Adipocyte (in vitro differentiated cells): ENCODE results near the gene PDCD7.

ENCODE experiments used
- DNase-seq: peaks from one replicate; pipeline ENCODE4 v3.0.0-alpha.2; 2015; ENCODE audit warnings: low read depth
- H3K27me3 ChIP-seq: replicated peaks from 2 replicates; pipeline ENCODE4 v1.7.0; 2013; ENCODE audit warnings: mild to moderate bottlenecking, low read length, moderate library complexity; ENCODE audit not compliant: control insufficient read depth, insufficient read depth
- H3K36me3 ChIP-seq: 2 replicates; pipeline ENCODE4 v1.7.0; 2013; ENCODE audit warnings: low read length, mild to moderate bottlenecking, moderate library complexity; ENCODE audit not compliant: control insufficient read depth, insufficient read depth, severe bottlenecking
- H3K4me1 ChIP-seq: 2 replicates; pipeline ENCODE4 v1.7.0; 2013; ENCODE audit warnings: mild to moderate bottlenecking, low read length, moderate library complexity; ENCODE audit not compliant: control insufficient read depth, insufficient read depth
- H3K4me3 ChIP-seq: 2 replicates; pipeline ENCODE4 v1.7.0; 2013; ENCODE audit warnings: mild to moderate bottlenecking, low read length, moderate library complexity
- H3K9ac ChIP-seq: 2 replicates; pipeline ENCODE4 v1.7.0; 2013; ENCODE audit warnings: mild to moderate bottlenecking, low read length, moderate library complexity
- H3K9me3 ChIP-seq: 2 replicates; pipeline ENCODE4 v1.7.0; 2013; ENCODE audit warnings: mild to moderate bottlenecking, low read length, moderate library complexity; ENCODE audit not compliant: control insufficient read depth

The PDCD7 gene

DNA sequence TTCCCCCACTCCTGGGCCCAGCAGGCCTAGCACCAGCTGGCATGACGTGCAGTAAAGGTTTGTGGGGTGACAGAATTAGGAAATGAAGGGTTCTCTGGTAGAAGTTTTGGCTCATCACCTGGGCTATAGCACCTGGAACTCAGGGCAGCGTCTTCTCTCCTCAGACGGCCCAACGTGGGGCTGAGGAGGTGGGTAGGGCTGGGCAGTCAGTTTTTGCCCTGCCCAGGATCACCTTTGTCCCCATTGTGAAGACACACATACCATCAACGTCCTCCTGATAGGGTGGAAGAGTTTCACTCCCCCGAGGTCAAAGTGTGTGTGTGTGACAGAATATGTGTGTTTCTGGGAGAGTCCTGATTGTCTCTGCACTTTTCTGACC lies 45.0 kb downstream of the PDCD7 start:
- Histone ChIP-seq H3K4me1 (peaks cover 43% of the 10 kb centered on the region), H3K27me3 (peaks cover 24% of the 10 kb centered on the region), H3K4me3 (no peak overlapping the region), H3K9me3 (no peaks in the 10 kb centered on the region), H3K36me3 (no peaks in the 10 kb centered on the region), H3K9ac (no peak overlapping the region)
- DNase-seq: no peak

DNA sequence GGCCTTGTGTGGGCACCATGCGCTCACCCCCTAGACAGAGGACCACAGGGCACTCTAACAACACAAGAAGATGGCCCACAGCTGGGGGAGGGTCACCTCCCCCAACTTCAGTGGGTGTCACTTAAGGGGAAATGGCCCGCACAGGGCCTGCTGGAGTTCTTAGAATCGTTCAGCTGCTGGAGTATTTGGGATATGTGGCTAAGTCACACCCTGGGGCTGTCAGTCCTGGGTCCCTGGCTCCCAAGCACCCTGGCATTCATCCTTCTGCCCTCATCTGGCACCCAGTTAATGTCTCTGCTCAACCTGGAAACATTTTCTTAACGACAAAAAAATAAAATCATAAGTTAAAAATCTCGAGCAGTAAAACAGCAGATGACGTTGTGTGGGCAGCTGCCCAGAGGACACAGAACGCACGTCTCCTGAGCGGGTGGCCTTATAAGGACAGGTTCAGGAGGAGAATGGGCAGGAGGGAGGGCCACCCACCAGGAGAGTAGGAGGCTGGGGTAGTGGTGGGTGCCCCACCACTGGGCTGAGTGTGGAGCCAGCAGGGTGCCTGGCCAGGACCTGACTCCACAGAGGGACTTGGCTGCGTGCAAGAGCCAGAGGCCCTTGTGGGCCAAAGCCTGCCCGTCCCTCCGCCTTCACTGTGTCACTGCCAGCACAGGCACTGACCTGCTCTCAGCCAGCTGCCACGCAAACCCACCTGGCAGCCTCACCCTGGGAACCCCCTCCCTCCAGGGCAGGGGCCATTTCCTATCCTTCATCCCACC lies 45.5 kb downstream of the PDCD7 start:
- peaks cover 29% of the 10 kb centered on the region for H3K27me3 ChIP-seq
- no peak for DNase-seq

DNA sequence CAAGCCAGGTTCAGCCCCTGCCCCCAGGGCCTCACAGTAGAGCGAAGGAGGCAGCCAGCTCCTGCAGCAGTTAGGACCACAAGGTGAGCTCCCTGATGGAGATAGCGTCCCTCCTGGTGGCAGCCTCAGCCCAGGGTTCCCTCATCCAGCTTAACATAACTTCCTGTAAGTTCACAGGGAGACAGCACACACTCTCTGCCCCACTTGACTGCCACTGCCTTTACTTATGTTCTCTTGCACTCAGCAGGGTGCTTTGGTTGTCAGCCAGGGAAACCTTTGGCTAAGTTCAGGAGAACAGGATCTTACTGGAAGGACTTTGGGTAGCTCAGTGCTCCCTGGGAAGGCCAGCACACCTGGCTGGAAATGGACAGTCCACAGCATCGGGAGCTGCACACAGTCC lies 46.2 kb downstream of the PDCD7 start:
- no peaks in the 10 kb centered on the region for H3K9me3 ChIP-seq
- DNase-seq: no peak
- no peaks in the 10 kb centered on the region for H3K36me3 ChIP-seq
- peaks cover 40% of the 10 kb centered on the region for H3K4me1 ChIP-seq
- no peak overlapping the region for H3K9ac ChIP-seq
- no peak overlapping the region for H3K4me3 ChIP-seq
- H3K27me3 ChIP-seq: peaks cover 33% of the 10 kb centered on the region

More for the DNA sequence above, 45.5 kb downstream of the PDCD7 start:
- Histone ChIP-seq H3K4me3 (no peak overlapping the region), H3K9ac (no peak overlapping the region), H3K9me3 (no peaks in the 10 kb centered on the region), H3K36me3 (no peaks in the 10 kb centered on the region), H3K4me1 (peaks cover 43% of the 10 kb centered on the region)

DNA sequence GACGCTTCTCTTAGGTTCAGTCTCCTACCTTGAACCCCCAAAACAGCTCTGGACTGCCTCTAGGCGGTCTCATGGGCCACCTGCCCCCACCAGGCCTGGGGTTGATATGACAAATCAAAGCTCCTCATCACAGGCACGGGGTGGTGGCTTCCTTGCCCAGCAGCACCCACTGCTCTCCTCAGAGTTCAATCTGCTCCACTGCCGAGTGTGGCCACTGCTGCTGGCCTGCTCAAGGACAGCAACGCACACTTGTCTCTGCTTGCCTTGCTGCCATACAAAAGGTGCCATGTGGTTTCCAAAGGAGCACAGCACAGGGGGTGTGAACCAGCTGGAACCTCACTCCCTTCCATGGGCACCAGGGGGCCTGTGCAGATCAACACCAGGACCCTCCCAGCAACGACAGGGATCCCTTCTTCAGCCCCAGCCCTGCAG lies 46.9 kb downstream of the PDCD7 start:
- Histone ChIP-seq H3K9me3 (no peaks in the 10 kb centered on the region), H3K9ac (no peak overlapping the region), H3K4me1 (peaks cover 33% of the 10 kb centered on the region), H3K4me3 (no peak overlapping the region), H3K27me3 (peaks cover 33% of the 10 kb centered on the region), H3K36me3 (no peaks in the 10 kb centered on the region)
- DNase-seq: no peak

DNA sequence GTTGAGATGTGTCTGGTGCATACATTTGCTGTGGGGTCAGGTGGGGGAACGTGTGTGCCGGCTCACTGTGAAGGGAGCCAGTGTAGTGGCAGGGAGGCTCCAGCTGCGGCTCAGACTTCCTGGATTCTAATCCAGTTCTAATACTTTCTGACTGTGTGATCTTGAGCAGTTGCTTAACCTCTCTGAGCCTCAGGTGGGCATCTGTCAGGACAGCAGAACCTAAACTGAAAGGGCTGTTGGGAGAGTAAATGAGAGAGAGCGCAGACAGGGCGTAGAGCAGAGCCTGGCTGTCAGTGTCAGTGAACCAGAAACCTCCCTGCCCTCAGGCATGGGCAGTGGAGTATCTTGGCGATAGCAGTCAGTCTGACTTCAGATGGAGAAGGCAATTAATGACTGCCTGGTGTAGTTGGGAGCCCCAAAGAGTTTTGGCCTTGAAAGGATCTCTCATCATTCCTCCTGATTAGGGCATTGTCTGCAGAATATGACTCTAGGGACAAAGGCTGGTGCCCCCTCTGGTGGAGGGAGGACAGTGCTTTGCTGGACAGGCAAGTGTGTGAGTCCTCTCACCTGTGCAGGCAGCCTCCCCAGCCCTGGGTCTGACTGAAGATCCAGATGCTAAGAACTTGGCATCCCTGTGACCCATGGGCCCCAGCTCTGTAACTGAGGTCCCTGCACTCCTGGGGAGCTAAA lies 47.5 kb downstream of the PDCD7 start:
- Histone ChIP-seq H3K4me1 (peaks cover 29% of the 10 kb centered on the region), H3K9me3 (no peaks in the 10 kb centered on the region), H3K4me3 (no peak overlapping the region), H3K27me3 (peaks cover 33% of the 10 kb centered on the region), H3K36me3 (no peaks in the 10 kb centered on the region), H3K9ac (no peak overlapping the region)
- peak; percentile 32 for DNase-seq

DNA sequence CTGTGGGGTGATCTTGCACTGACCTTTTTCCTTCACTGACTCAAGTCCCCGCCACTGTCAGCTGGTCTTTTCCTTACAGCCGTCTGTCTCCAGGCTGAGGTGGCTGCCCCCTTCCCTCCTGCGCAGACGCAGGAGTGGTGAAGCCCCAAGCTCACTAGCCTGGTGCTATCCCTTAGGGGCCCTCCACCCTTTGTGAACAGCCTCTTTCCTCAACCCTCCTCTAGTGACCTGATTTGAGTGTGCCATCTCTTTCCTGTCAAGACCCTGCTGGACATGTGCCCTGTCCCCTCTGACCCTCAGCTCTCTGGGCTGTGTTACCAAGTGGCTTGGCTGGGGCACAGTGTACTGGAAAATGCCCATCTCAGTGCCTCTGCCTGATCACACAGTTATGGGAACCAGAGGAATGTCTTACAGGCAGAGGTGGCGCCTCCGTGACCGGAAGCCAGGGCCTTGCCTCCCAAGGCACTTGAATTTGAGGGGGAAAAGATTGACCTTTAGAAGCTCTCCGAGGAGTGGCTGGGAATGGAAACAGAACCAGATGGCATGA lies 48.3 kb downstream of the PDCD7 start:
- no peaks in the 10 kb centered on the region for H3K36me3 ChIP-seq
- no peak for DNase-seq
- no peak overlapping the region for H3K4me3 ChIP-seq
- H3K9me3 ChIP-seq: no peaks in the 10 kb centered on the region
- H3K4me1 ChIP-seq: peaks cover 29% of the 10 kb centered on the region
- H3K9ac ChIP-seq: no peak overlapping the region
- peaks cover 38% of the 10 kb centered on the region for H3K27me3 ChIP-seq

DNA sequence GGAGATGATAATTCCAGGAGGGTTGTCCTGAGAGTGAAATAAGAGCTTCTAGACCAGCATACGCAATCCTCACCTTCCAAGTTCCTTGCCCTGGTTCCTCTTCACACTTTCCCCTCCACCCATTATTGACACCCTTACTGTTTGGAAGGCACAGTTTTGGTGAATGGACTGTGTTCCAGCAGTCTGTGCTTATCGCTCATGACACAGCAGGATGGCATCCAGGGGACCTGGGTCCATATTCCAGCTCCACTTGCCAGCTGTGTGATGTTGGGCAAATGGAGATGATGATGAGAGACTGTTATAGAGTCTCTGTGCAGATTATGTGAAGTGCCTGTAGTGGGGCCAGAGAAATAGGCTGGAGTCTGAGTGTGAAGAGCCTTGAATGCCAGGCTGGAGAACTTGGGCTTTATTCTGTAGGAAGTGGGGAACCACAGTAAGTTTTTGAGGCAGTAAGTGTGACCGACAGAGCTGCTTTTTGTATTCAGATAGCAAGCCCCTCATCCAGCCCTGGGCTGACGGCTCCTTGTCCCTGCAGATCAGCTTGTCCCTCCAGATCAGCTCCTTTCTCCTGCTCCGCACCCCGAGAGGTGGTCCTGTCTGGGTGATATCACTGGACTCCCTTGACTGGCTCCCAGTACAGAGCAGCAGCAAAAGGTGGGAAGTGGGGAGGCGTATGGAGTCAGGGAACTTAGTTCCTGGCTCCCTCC lies 49.0 kb downstream of the PDCD7 start:
- Histone ChIP-seq H3K9ac (no peak overlapping the region), H3K4me3 (no peak overlapping the region), H3K36me3 (no peaks in the 10 kb centered on the region), H3K27me3 (peaks cover 41% of the 10 kb centered on the region), H3K4me1 (peaks cover 28% of the 10 kb centered on the region), H3K9me3 (no peaks in the 10 kb centered on the region)
- DNase-seq: no peak

DNA sequence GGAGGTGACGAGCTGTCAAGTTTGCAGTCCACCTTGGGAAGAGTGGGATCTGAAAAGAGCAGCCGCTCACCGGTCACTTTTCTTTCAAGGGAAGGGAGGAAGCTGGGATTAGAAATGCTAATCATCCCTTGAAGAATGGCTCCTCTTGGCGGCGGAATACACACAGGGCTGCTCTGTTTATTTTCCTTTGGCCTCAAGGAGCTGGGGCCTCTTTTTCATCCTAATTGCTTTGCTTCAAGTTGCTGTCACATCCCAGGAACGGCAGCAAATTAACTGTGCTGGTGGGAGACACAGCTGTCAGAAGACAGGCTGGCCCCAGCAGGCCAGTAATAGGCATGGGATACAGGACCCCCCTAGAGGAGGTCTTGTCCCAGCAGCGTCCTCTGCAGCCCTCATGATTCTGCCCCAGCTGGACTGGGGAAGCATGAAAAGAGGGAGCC lies 50.3 kb downstream of the PDCD7 start:
- Histone ChIP-seq H3K9ac (no peak overlapping the region), H3K36me3 (no peaks in the 10 kb centered on the region), H3K4me3 (no peak overlapping the region), H3K27me3 (peaks cover 46% of the 10 kb centered on the region), H3K9me3 (no peaks in the 10 kb centered on the region), H3K4me1 (peaks cover 15% of the 10 kb centered on the region)
- peak; percentile 43 for DNase-seq

DNA sequence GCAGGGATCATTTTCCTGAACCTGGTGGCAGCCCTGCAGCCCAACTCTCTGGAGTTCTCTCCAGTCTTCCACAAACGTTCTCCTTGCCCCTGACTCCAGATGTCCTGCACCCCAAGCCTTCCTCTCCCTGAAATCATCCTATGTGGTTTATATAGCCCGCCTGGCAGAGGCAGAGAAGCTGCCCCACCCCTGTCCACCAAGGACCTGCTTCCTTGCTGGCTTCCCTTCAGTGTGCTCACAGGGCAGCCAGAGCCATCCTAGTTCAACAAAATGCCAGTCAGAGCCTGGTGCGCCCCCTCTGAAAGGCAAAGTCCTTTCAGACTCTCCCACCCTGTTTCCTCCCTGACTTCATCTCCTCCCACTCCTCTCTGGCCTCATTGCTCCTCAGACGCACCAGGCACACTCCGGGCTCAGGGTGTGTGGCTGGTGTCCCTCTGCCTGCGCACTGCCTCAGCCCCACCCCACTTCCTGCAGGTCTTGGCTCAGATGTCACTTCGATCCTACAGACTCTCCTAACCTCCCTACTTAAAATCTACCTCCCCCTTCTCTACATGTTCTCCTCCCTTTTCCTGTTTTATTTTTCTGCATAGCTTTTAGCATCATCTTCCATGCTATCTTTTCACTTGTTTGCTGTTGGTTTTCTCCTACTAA lies 51.2 kb downstream of the PDCD7 start:
- Histone ChIP-seq H3K36me3 (no peaks in the 10 kb centered on the region), H3K27me3 (peaks cover 50% of the 10 kb centered on the region), H3K4me3 (no peak overlapping the region), H3K9me3 (no peaks in the 10 kb centered on the region), H3K4me1 (peaks cover 15% of the 10 kb centered on the region), H3K9ac (no peak overlapping the region)
- no peak for DNase-seq

DNA sequence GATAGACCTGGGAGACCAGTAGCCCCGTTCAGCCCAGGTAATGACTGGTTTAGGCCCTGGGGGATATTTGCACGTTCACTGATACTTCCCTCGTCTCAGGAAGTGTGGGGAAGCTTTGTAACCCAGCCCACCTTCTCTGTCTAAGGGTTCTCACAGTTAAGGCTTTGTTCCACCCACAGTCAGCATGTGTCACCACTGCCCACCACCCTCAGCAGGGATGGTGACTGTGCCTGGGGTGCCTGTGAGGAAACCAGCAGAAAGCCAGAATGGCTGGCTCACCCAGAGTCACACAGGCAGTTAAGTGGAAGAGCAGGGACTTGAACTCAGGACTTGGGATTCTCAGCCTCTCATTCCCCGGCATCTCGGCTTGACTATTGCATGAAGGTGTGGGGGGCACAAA lies 51.9 kb downstream of the PDCD7 start:
- Histone ChIP-seq H3K4me1 (peaks cover 15% of the 10 kb centered on the region), H3K27me3 (peaks cover 52% of the 10 kb centered on the region), H3K4me3 (no peak overlapping the region), H3K9me3 (no peaks in the 10 kb centered on the region), H3K36me3 (no peaks in the 10 kb centered on the region), H3K9ac (no peak overlapping the region)
- DNase-seq: no peak

DNA sequence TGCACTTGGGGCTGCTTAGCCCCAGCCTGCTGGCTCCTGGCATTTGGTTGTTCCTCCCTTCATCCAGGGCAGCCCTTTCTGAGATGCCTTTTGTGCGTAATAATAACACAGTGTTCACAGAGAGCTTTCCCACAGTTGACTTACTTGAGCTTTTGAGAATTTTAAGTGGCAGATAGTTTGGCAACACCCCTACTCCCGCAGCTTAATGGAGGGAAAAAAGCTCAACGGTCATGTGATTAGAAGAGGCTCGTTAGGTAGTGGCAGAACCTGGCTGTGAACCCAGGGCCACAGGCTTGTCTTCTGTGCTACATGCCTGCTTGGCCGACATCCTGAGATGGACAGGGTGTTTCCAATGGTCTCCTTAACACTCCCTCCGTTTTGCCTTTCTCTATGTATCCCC lies 52.3 kb downstream of the PDCD7 start:
- Histone ChIP-seq H3K36me3 (no peaks in the 10 kb centered on the region), H3K4me1 (peaks cover 15% of the 10 kb centered on the region), H3K4me3 (no peak overlapping the region), H3K9ac (no peak overlapping the region), H3K27me3 (peaks cover 54% of the 10 kb centered on the region), H3K9me3 (no peaks in the 10 kb centered on the region)
- DNase-seq: no peak
